ENCODE data around the gene HAND1. TPM values are rescaled to one million over a fixed set of nuclear protein-coding genes. Genes with fewer than 3 reads are reported as not detected.

Gene HAND1
- total RNA-seq, 4 donors from 2014 or later: not detected

DNA sequence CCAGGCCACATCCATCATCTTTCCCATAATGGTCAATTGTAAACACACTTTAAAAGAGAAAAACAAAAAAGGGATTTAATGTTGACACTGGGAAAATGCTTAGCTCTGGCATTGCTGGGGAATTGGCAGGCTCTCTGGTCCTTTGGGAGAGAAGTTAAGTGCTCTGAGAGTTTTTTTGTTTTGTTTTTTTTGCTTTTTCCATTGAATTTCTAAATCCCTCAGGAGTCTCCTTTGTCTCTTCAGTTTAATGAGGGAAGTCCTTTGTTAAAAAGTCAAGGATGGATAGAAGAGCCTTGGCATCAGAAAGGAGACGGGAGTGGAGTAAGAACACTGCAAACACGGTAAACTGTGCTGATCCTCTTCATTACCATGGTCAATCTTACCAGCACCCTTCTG is 7.1 kb upstream of the HAND1 start:
- TF ChIP-seq, protein P1, sequence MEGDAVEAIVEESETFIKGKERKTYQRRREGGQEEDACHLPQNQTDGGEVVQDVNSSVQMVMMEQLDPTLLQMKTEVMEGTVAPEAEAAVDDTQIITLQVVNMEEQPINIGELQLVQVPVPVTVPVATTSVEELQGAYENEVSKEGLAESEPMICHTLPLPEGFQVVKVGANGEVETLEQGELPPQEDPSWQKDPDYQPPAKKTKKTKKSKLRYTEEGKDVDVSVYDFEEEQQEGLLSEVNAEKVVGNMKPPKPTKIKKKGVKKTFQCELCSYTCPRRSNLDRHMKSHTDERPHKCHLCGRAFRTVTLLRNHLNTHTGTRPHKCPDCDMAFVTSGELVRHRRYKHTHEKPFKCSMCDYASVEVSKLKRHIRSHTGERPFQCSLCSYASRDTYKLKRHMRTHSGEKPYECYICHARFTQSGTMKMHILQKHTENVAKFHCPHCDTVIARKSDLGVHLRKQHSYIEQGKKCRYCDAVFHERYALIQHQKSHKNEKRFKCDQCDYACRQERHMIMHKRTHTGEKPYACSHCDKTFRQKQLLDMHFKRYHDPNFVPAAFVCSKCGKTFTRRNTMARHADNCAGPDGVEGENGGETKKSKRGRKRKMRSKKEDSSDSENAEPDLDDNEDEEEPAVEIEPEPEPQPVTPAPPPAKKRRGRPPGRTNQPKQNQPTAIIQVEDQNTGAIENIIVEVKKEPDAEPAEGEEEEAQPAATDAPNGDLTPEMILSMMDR (IDR thresholded peaks at IDR 0.05 in 4 of 5, conservative IDR thresholded peaks at IDR 0.05 in 1 of 5): no peak
- TF ChIP-seq POLR2A (IDR thresholded peaks at IDR 0.05): no peak
- no peak overlapping the region for H3K4me3 ChIP-seq
- in situ Hi-C loops (cut with MboI; ENCODE audit: low sequenced_read_pairs in 4 of 4) (no loop called here), intact Hi-C loops (cut with DNase I; ENCODE audit: low total_unique reads) (no loop called here)
- DNase-seq (no peak), ATAC-seq (no peak)
- peaks cover 4 to 9% of the 10 kb centered on the region in 2 donors for H3K4me1 ChIP-seq
- no peaks in the 10 kb centered on the region for H3K36me3 ChIP-seq
- no peaks in the 10 kb centered on the region for H3K9me3 ChIP-seq
- no peak overlapping the region for H3K27ac ChIP-seq
- peaks cover 95 to 99% (median 97%) of the 10 kb centered on the region in 3 donors for H3K27me3 ChIP-seq

DNA sequence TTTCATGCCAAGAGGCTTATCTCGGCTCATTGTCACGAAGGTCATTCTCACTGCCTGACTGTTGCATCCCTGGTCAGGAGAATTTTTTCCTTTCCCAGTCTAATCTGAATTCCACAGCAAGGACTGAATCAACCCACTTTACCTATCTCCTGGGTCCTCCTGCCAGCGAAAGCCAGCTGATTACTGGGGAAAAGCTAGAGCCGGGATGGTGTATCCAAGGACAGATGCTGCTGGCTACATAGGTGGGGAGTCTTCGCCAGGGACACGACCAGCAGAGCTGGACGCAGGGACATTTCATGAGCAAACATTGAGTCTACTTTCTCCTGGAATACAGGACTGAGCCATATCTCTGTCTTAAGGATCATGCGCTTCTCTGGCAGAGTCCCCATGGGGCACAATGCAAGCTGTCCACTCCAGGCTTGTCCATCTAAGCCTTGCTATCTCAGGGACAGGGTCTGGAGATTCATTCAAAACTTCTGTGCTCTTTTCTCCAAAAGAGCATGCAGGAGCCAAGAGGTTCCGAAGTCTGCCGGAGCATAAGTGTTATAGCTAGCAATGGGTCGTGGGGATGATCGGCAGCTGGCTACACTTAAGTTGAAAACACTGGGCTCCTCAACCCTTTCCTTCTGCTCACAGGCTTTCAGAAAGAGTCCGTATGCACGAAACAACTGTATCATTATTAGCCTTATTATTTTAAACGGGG is 6.5 kb upstream of the HAND1 start:
- intact Hi-C loops (cut with DNase I; ENCODE audit: low total_unique reads): no loop called here
- TF ChIP-seq POLR2A (IDR thresholded peaks at IDR 0.05): no peak
- TF ChIP-seq, protein P1 (IDR thresholded peaks at IDR 0.05 in 4 of 5, conservative IDR thresholded peaks at IDR 0.05 in 1 of 5): no peak
- DNase-seq: no peak
- H3K4me3 ChIP-seq: peak overlapping the region in 1 of 4 donors; percentile 6
- peaks cover 97 to 100% (median 97%) of the 10 kb centered on the region in 3 donors for H3K27me3 ChIP-seq
- H3K27ac ChIP-seq: no peak overlapping the region
- ATAC-seq: no peak
- H3K4me1 ChIP-seq: peaks cover 4 to 14% of the 10 kb centered on the region in 2 donors
- H3K9me3 ChIP-seq: no peaks in the 10 kb centered on the region
- in situ Hi-C loops (cut with MboI; ENCODE audit: low sequenced_read_pairs in 4 of 4): no loop called here
- no peaks in the 10 kb centered on the region for H3K36me3 ChIP-seq

DNA sequence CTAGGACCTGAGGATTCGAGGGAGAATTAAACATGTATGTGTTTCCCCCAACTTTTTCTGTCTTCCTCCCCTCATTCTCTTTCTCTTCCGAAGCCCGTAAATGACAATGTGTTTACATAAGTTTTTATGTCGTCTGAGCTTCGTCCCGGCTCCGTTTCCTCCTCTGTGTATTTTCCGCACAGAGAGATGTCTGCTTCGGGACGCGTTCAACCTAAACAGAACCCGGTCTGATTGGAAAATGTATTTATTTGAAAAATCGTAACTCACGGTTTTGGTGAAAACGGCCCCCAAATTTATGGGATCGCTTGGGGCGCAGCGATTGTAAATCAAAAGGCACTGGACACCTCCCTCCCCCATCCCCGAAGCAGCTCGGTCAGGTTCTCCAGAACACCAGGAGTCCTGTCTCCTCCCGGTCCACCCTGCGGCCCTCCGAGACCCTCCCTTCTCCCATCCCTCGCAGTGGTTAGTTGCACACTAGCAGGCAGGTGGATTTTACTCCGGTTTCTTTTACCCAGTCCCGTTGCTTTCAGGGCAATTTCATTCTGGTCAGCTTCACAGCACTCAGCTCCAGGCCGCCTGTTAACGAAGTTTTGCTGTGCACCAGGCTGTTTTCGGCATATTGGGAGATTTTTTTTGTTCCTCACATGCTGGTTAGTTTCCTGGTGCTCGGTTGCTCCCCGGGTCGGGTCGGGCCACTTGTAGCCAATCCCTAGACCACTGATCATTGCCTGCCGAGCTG is 5.8 kb upstream of the HAND1 start:
- Histone ChIP-seq H3K4me1 (peaks cover 6 to 20% of the 10 kb centered on the region in 2 donors), H3K36me3 (no peaks in the 10 kb centered on the region), H3K27ac (no peak overlapping the region), H3K4me3 (peak overlapping the region in 1 of 4 donors; percentile 6), H3K9me3 (no peaks in the 10 kb centered on the region), H3K27me3 (peaks cover 98 to 100% (median 100%) of the 10 kb centered on the region in 3 donors)
- intact Hi-C loops (cut with DNase I; ENCODE audit: low total_unique reads) (no loop called here), in situ Hi-C loops (cut with MboI; ENCODE audit: low sequenced_read_pairs in 4 of 4) (no loop called here)
- ATAC-seq: no peak
- TF ChIP-seq POLR2A (IDR thresholded peaks at IDR 0.05): no peak
- TF ChIP-seq, protein P1 (IDR thresholded peaks at IDR 0.05 in 4 of 5, conservative IDR thresholded peaks at IDR 0.05 in 1 of 5): no peak
- DNase-seq: no peak

DNA sequence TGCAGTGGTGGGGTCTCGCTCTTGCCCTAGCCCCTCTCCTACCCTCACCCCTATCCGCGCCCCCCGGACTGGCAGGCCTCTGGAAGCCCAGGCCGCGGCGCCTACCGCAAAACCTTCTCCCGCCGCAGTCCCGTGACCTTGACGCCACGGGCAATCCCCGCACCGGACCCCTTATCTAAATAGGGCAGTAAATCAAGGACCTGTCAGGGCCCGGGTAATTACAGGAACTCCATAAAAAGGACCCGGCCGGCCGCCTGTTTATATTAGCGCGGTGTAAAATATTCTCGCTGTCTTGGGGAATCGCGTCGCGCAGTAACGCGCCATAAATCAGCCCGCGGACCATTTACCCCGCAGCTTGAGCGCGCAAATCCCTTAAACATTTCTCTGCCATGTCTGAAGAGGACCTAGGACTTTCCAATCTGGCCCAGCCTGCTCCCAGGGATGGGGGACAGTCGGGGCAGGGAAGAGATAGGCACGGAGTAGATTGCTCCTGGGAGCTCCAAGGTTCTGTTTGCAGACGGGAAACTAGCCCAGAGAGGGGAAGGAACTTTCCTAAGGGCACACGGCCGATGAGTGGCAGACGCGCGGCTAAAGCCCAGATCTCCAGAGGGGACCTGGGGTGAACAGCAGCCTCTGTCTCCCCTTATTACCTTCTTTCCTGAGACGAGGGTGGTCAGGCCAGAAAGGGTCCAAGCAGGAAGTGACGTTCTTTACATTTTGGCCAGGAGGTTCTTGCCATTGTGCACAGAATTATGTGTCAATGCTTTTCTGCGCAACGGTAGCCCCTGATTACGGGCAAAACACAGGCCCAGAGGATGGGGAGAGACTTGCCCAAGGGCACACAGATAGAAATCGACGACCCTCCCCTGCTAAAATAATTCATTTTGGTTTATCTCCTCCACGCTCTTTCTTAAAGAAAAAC is 4.8 kb upstream of the HAND1 start:
- H3K4me1 ChIP-seq: peaks cover 8 to 30% of the 10 kb centered on the region in 2 donors
- no peak overlapping the region for H3K4me3 ChIP-seq
- DNase-seq: no peak
- H3K9me3 ChIP-seq: no peaks in the 10 kb centered on the region
- intact Hi-C loops (cut with DNase I; ENCODE audit: low total_unique reads): no loop called here
- no peaks in the 10 kb centered on the region for H3K36me3 ChIP-seq
- in situ Hi-C loops (cut with MboI; ENCODE audit: low sequenced_read_pairs in 4 of 4): no loop called here
- TF ChIP-seq, protein P1 (IDR thresholded peaks at IDR 0.05 in 4 of 5, conservative IDR thresholded peaks at IDR 0.05 in 1 of 5): no peak
- TF ChIP-seq POLR2A (IDR thresholded peaks at IDR 0.05): no peak
- ATAC-seq: no peak
- H3K27ac ChIP-seq: no peak overlapping the region
- H3K27me3 ChIP-seq: peaks cover 100% of the 10 kb centered on the region in 3 donors
